Large intestine (tissue), 3 donors: Measurements from ENCODE around the gene ASAP3. TPM values are rescaled to one million over a fixed set of nuclear protein-coding genes. Genes with fewer than 3 reads are reported as not detected.
A peak's percentile ranks its signal among the peaks of the same experiment; 100 is the strongest.

Experiments used
- DNase-seq, 2 donors: peaks; one replicate each; pipeline versions ENCODE4 v3.0.0 to v3.0.0-alpha.2; 2013
- H3K27ac ChIP-seq: one replicate; pipeline ENCODE4 v1.5.1; 2013; ENCODE audit warnings: low read length
- H3K27me3 ChIP-seq: 2 replicates; pipeline ENCODE4 v1.6.1; 2013; ENCODE audit warnings: low read length; ENCODE audit not compliant: control insufficient read depth, insufficient read depth
- H3K36me3 ChIP-seq: 2 replicates; pipeline ENCODE4 v1.6.1; 2013; ENCODE audit warnings: low read length; ENCODE audit not compliant: control insufficient read depth, insufficient read depth
- H3K4me1 ChIP-seq: one replicate; pipeline ENCODE4 v1.6.1; 2013; ENCODE audit warnings: low read length; ENCODE audit not compliant: control insufficient read depth, insufficient read depth
- H3K4me3 ChIP-seq: one replicate; pipeline ENCODE4 v1.5.1; 2013; ENCODE audit warnings: low read length
- H3K9me3 ChIP-seq: one replicate; pipeline ENCODE4 v1.6.1; 2013; ENCODE audit warnings: mild to moderate bottlenecking, low read depth, low read length, moderate library complexity; ENCODE audit not compliant: control insufficient read depth
- WGBS: methylation state at CpG from one replicate; pipeline ENCODE4 v1.1.5; 2013; ENCODE audit warnings: low lambda C conversion rate; ENCODE audit not compliant: insufficient coverage; 5-methylcytosine and 5-hydroxymethylcytosine counted together
- polyA plus RNA-seq: library from polyadenylated mRNA; unstranded; fragments of 120-200 nt; gene quantifications from one replicate; pipeline ENCODE4 v1.2.1, GENCODE V29; 2013

ASAP3 gene
- polyA plus RNA-seq, 1 donor: 14.0 TPM

GRCh38 chr1:23407016-23407630 is 76.9 kb downstream of the ASAP3 start:
- Histone ChIP-seq H3K4me3 (no peak overlapping the region), H3K9me3 (no peaks in the 10 kb centered on the region), H3K36me3 (peaks cover 10% of the 10 kb centered on the region), H3K4me1 (peaks cover 9% of the 10 kb centered on the region), H3K27me3 (no peaks in the 10 kb centered on the region), H3K27ac (no peak overlapping the region)
- 86% methylated on average over 3 of the region's 8 CpGs for WGBS
- DNase-seq: no peak

GRCh38 chr1:23405946-23406345 is 78.0 kb downstream of the ASAP3 start:
- peaks cover 9% of the 10 kb centered on the region for H3K4me1 ChIP-seq
- H3K27me3 ChIP-seq: no peaks in the 10 kb centered on the region
- H3K9me3 ChIP-seq: no peaks in the 10 kb centered on the region
- no peak overlapping the region for H3K4me3 ChIP-seq
- H3K27ac ChIP-seq: no peak overlapping the region
- no peak for DNase-seq
- no CpG with 5 or more reads among the region's 3 CpGs for WGBS
- H3K36me3 ChIP-seq: peaks cover 10% of the 10 kb centered on the region

GRCh38 chr1:23403735-23404486 is 80.1 kb downstream of the ASAP3 start:
- H3K4me1 ChIP-seq: peaks cover 9% of the 10 kb centered on the region
- H3K27ac ChIP-seq: peak overlapping the region; percentile 36
- H3K9me3 ChIP-seq: no peaks in the 10 kb centered on the region
- H3K27me3 ChIP-seq: no peaks in the 10 kb centered on the region
- 7% methylated on average over 3 of the region's 19 CpGs for WGBS
- peaks cover 10% of the 10 kb centered on the region for H3K36me3 ChIP-seq
- DNase-seq: peak; percentile 82 to 88
- peak overlapping the region; percentile 25 for H3K4me3 ChIP-seq

- H3K9me3 ChIP-seq: no peaks in the 10 kb centered on the region
- DNase-seq: no peak
- no peak overlapping the region for H3K4me3 ChIP-seq
- H3K4me1 ChIP-seq: peaks cover 9% of the 10 kb centered on the region
- no CpG with 5 or more reads among the region's 4 CpGs for WGBS
- peak overlapping the region; percentile 36 for H3K27ac ChIP-seq
- no peaks in the 10 kb centered on the region for H3K27me3 ChIP-seq
- H3K36me3 ChIP-seq: peaks cover 5% of the 10 kb centered on the region
Measured at GRCh38 chr1:23403355-23403734, 80.6 kb downstream of the ASAP3 start.

GRCh38 chr1:23403038-23403336 is 81.0 kb downstream of the ASAP3 start:
- Histone ChIP-seq H3K4me1 (peaks cover 9% of the 10 kb centered on the region), H3K36me3 (peaks cover 2% of the 10 kb centered on the region), H3K4me3 (no peak overlapping the region), H3K9me3 (no peaks in the 10 kb centered on the region), H3K27me3 (no peaks in the 10 kb centered on the region), H3K27ac (no peak overlapping the region)
- no CpG with 5 or more reads among the region's 6 CpGs for whole genome bisulfite sequencing
- DNase-seq: no peak

- Histone ChIP-seq H3K4me1 (peaks cover 9% of the 10 kb centered on the region), H3K27ac (no peak overlapping the region), H3K9me3 (no peaks in the 10 kb centered on the region), H3K36me3 (peaks cover 3% of the 10 kb centered on the region), H3K4me3 (no peak overlapping the region), H3K27me3 (no peaks in the 10 kb centered on the region)
- no peak for DNase-seq
- WGBS: 80% methylated on average over 1 of the region's 11 CpGs
Measured at GRCh38 chr1:23402286-23403037, 81.5 kb downstream of the ASAP3 start.

- Histone ChIP-seq H3K4me3 (no peak overlapping the region), H3K27me3 (no peaks in the 10 kb centered on the region), H3K36me3 (peaks cover 7% of the 10 kb centered on the region), H3K4me1 (peaks cover 9% of the 10 kb centered on the region), H3K27ac (no peak overlapping the region), H3K9me3 (no peaks in the 10 kb centered on the region)
- no CpG with 5 or more reads among the region's 6 CpGs for WGBS
- no peak for DNase-seq
Measured at GRCh38 chr1:23401313-23401712, 82.7 kb downstream of the ASAP3 start.

- H3K4me1 ChIP-seq: peaks cover 9% of the 10 kb centered on the region
- WGBS: no CpG with 5 or more reads among the region's 5 CpGs
- H3K27ac ChIP-seq: no peak overlapping the region
- H3K4me3 ChIP-seq: no peak overlapping the region
- H3K36me3 ChIP-seq: peaks cover 11% of the 10 kb centered on the region
- no peak for DNase-seq
- no peaks in the 10 kb centered on the region for H3K9me3 ChIP-seq
- H3K27me3 ChIP-seq: no peaks in the 10 kb centered on the region
Measured at GRCh38 chr1:23400324-23401114, 83.5 kb downstream of the ASAP3 start.

GRCh38 chr1:23399229-23399628 is 84.8 kb downstream of the ASAP3 start:
- 100% methylated on average over 1 of the region's 1 CpG for WGBS
- H3K4me3 ChIP-seq: no peak overlapping the region
- H3K36me3 ChIP-seq: peaks cover 11% of the 10 kb centered on the region
- DNase-seq: no peak
- H3K27ac ChIP-seq: no peak overlapping the region
- no peaks in the 10 kb centered on the region for H3K27me3 ChIP-seq
- no peaks in the 10 kb centered on the region for H3K9me3 ChIP-seq
- H3K4me1 ChIP-seq: peaks cover 8% of the 10 kb centered on the region

- Histone ChIP-seq H3K27ac (no peak overlapping the region), H3K4me3 (no peak overlapping the region), H3K9me3 (no peaks in the 10 kb centered on the region), H3K4me1 (peaks cover 2% of the 10 kb centered on the region), H3K36me3 (peaks cover 11% of the 10 kb centered on the region), H3K27me3 (no peaks in the 10 kb centered on the region)
- DNase-seq: no peak
- 100% methylated on average over 5 of the region's 7 CpGs for WGBS
Measured at GRCh38 chr1:23397908-23398307, 86.1 kb downstream of the ASAP3 start.
